GM12891 (cell line): Measurements from ENCODE around the gene EFCAB12.
"Not testable (repeated sequence)": the region's sequence is repeated elsewhere in the genome, so short reads cannot be mapped to it uniquely, and the experiment has no call there.

Source experiments
- DNase-seq: peaks from one replicate; pipeline ENCODE4 v3.0.0; 2011; ENCODE audit warnings: low spot score; ENCODE audit not compliant: insufficient read length
- FAIRE-seq: peaks from 2 replicates; lab custom pipeline; 2011; peaks lifted over from hg19 to GRCh38; lab: Jason Lieb, UNC
- PAX5 ChIP-seq: IDR thresholded peaks from 2 replicates; pipeline ENCODE4 v1.6.1; 2011; ENCODE audit warnings: low read length, moderate library complexity, mild to moderate bottlenecking; ENCODE audit not compliant: insufficient read depth, severe bottlenecking
- POLR2A ChIP-seq: IDR thresholded peaks from 2 replicates; pipeline ENCODE4 v1.6.1; 2011; ENCODE audit warnings: low read depth, low read length, control low read depth
- POLR2AphosphoS5 ChIP-seq: IDR thresholded peaks from 2 replicates; pipeline ENCODE4 v1.6.1; 2011; ENCODE audit warnings: low read depth, low read length, control low read depth
- POU2F2 ChIP-seq: IDR thresholded peaks from 2 replicates; pipeline ENCODE4 v1.6.1; 2011; ENCODE audit warnings: low read depth, mild to moderate bottlenecking, control low read depth, low read length, moderate library complexity
- SPI1 ChIP-seq: IDR thresholded peaks from 2 replicates; pipeline ENCODE4 v1.6.1; 2011; ENCODE audit warnings: low read depth, low read length, control low read depth
- TAF1 ChIP-seq: IDR thresholded peaks from 2 replicates; pipeline ENCODE4 v1.6.1; 2011; ENCODE audit warnings: low read depth, low read length, control low read depth

Gene EFCAB12

DNA sequence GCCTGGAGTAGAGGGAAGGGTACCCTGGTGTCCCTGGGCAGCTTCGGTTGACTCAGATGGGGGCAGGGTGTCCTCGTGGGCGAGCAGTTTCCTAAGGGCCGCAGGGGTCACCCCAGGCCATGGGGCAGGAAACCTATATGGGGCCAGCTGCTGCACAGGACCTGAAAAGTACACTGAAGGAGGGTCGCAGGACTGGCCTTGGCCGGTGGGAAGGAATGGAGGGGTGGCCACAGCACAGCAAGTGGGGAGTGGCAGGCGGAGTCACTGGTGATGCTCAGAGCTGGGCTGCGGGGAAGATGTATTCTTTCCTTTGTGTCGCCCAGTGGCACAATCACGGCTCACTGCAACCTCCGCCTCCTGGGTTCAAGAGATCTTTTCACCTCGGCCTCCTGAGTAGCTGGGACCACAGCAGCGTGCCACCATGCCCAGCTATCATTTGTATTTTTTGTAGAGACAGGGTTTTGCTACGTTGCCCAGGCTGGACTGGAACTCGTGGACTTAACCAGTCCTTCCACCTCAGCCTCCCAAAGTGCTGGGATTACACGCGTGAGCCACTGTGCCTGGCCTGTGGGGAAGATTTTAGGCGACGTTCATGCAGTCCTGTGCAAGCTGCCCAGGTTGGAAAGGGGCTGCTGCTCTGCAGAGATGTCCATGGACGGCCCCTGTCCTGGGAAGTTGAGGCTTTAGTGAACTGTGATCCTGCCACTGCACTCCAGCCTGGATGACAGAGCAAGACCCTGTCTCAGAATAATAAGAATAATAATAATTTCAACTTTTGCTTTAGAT lies 57.2 kb downstream of the EFCAB12 start:
- TF ChIP-seq POLR2AphosphoS5 (no peak), POLR2A (no peak), POU2F2 (no peak), SPI1 (no peak), TAF1 (no peak), PAX5 (no peak)
- DNase-seq (no peak), FAIRE-seq (no peak)

GRCh38 chr3:129370248-129370964 lies 58.0 kb downstream of the EFCAB12 start:
- TF ChIP-seq SPI1 = no peak
- TF ChIP-seq TAF1 = no peak
- no peak for TF ChIP-seq POU2F2
- TF ChIP-seq PAX5 = no peak
- no peak for TF ChIP-seq POLR2A
- TF ChIP-seq POLR2AphosphoS5 = no peak
- FAIRE-seq (peak; percentile 95), DNase-seq (no peak)

DNA sequence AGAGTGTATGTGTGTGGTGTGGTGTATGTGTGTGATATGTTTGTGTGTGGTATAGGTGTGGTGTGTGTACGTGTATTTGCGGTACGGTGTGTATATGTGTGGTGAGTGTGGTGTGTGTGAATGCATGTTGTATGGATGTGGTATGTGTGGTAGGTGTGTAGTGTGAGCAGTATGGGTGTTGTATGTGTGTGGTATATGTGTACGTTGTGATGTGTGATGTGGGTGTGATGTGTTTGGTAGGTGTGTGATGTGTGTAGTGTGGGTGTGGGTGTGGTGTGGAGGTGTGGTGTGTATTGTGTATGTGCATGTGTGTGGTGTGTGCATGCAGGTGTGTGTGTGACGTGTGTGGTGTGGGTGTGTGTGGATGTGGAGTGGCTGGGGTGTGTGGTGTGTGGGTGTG lies 58.7 kb downstream of the EFCAB12 start:
- no peak for TF ChIP-seq POLR2A
- no peak for TF ChIP-seq POU2F2
- no peak for TF ChIP-seq POLR2AphosphoS5
- TF ChIP-seq SPI1 = no peak
- no peak for TF ChIP-seq TAF1
- no peak for TF ChIP-seq PAX5
- FAIRE-seq (no peak), DNase-seq (no peak)

DNA sequence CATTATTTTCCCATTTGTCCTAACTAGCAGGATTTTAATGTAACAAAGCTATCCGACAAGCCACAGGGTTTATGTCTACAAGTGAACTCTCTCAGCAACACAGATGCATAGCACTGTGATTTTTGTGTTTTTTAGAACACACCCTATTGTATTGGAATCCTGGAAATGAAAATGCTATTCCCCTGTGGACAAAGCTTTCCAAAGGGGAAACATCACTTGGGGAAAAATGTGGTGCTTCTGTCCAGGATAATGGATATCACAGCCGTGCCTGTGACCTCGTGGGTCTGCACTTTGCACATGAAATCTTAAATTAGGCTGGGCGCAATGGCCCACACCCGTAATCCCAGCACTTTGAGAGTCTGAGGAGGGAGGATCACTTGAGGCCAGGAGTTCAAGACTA lies 60.6 kb downstream of the EFCAB12 start:
- no peak for DNase-seq
- no peak for TF ChIP-seq POU2F2
- TF ChIP-seq SPI1 = no peak
- TF ChIP-seq PAX5 = no peak
- no peak for TF ChIP-seq POLR2AphosphoS5
- FAIRE-seq = no peak

DNA sequence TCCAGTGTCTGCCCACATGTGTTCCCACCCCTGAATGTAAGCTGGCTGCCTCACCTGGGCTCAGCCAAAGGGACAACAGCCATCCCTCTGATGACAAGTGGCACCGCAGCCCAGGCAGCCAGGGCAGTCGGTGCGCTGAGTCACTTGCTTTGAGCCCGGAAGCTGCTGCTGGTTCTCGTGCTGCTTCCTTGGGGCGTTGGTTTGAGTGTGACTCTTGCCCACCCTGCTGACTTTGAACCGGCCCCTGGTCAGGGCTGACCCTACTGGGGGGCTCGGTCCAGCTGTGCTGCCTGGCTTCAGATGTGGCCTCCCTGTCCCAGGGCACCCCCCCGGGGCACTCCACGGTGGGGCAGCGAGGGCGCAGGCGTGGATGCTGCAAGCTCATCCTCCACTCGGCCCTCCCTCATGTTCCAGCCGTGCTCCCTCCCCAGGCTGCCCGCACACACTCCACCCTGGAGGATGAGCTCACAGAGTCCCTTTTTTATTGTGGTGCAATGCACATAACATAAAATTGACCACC lies 62.1 kb downstream of the EFCAB12 start:
- FAIRE-seq (no peak), DNase-seq (no peak)
- TF ChIP-seq PAX5 = no peak
- no peak for TF ChIP-seq SPI1
- no peak for TF ChIP-seq TAF1
- no peak for TF ChIP-seq POU2F2
- no peak for TF ChIP-seq POLR2A
- TF ChIP-seq POLR2AphosphoS5 = no peak

DNA sequence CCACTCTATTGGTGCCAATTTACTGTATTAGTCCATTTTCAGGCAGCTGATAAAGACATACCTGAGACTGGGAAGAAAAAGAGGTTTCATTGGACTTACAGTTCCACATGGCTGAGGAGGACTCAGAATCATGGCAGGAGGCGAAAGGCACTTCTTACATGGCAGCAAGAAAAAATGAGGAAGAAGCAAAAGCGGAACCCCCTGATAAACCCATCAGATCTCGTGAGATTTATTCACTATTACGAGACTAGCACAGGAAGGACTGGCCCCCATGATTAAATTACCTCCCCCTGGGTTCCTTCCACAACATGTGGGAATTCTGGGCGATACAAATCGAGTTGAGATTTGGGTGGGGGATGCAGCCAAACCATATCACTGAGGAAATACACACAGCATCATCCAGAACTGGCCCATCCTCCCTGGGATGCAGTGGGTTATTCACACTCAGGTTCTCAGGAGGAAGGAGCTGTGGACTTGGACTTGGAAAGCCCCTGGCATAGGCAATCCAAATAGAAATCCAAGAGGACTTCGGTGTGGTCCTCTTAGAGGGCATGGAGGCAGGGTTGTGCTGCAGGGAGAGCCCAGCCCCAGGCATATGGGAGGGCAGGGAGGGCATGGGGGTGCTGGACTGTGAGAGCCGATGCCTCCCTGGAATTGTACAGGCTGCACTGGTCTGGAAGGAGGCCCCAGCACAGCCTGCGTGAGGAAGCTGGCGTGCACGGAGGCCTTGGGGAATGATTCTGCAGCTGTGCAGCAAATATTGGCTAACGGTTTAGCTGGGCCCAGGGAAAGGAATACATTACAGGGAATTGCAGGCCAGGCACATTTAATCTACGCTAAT lies 62.9 kb downstream of the EFCAB12 start:
- TF ChIP-seq POLR2AphosphoS5 (no peak), POU2F2 (no peak), TAF1 (no peak), PAX5 (no peak), SPI1 (no peak), POLR2A (no peak)
- no peak for FAIRE-seq
- no peak for DNase-seq

GRCh38 chr3:129364811-129365210 lies 63.6 kb downstream of the EFCAB12 start:
- not testable (repeated sequence) for DNase-seq, FAIRE-seq

DNA sequence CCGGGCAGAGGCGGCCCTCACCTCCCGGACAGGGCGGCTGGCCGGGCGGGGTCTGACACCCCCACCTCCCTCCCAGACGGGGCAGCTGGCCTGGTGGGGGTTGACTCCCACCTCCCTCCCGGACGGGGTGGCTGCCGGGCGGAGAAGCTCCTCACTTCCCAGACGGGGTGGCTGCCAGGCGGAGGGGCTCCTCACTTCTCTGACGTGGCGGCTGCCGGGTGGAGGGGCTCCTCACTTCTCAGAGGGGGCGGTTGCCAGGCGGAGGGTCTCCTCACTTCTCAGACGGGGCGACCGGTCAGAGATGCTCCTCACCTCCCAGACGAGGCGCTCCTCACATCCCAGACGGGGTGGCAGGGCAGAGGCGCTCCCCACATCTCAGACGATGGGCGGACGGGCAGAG lies 65.1 kb downstream of the EFCAB12 start:
- not testable (repeated sequence) for DNase-seq, FAIRE-seq

DNA sequence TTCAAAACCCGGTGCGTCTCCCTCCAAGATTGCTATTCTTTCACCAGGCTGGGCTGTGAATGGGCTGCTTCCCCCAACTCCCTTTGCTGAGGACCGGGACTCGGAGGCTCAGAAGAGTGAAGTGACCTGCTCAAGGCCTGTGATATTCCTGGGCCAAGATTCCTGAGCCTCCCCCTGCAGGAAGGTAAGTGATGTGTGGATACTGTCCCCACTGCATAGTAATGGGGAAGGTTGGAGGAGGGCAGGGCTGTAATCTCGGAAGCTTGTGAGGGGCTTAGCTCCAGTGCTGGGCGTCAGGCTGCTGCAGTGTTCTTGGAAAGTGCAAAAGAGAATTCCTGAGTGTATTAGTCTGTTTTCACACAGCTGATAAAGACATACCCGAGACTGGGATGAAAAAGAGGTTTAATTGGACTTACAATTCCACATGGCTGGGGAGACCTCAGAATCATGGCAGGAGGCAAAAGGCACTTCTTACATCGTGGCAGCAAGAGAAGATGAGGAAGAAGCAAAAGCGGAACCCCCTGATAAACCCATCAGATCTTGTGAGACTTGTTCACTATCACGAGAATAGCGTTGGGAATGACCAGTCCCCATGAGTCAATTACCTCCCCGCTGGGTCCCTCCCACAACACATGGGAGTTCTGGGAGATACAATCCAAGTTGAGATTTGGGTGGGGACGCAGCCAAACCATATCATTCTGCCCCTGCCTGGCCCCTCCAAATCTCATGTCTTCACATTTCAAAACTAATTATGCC lies 67.6 kb downstream of the EFCAB12 start:
- TF ChIP-seq TAF1 = no peak
- TF ChIP-seq POLR2A = no peak
- no peak for TF ChIP-seq POU2F2
- TF ChIP-seq SPI1 = no peak
- TF ChIP-seq POLR2AphosphoS5 = no peak
- TF ChIP-seq PAX5 = no peak
- no peak for DNase-seq
- no peak for FAIRE-seq

- DNase-seq = no peak
- TF ChIP-seq PAX5 (no peak), SPI1 (no peak), TAF1 (no peak), POLR2A (no peak), POU2F2 (no peak), POLR2AphosphoS5 (no peak)
- FAIRE-seq = no peak
Measured at GRCh38 chr3:129360171-129360611, 68.2 kb downstream of the EFCAB12 start.
